B cell (primary cell): ENCODE results near the gene ATG16L1. TPM values are rescaled to one million over a fixed set of nuclear protein-coding genes. Genes with fewer than 3 reads are reported as not detected.

Source experiments
- ATAC-seq: fragments of 200-7000 bp; cut with Tn5 transposase; one replicate; pipeline ENCODE4 v1.10.0; 2021; ENCODE audit warnings: low read depth, mild to moderate bottlenecking, moderate number of reproducible peaks, moderate library complexity
- CTCF ChIA-PET: fragments of 350-600 bp; sonication (Branson Sonifier 250); formaldehyde crosslinking; loops from one replicate; lab custom pipeline; 2021; ENCODE audit warnings: antibody characterized with exemption, inconsistent platforms; lab: Charles Lee
- POLR2A ChIA-PET: fragments of 350-600 bp; sonication (Branson Sonifier 250); formaldehyde crosslinking; loops from one replicate; lab custom pipeline; 2021; ENCODE audit warnings: antibody characterized with exemption; lab: Charles Lee
- DNase-seq: peaks from one replicate; pipeline ENCODE4 v3.0.0; 2013
- H2AFZ ChIP-seq: 2 replicates; pipeline ENCODE4 v1.6.1; 2012; ENCODE audit warnings: mild to moderate bottlenecking, low read depth, low read length; ENCODE audit not compliant: insufficient read depth, poor library complexity, severe bottlenecking
- H3K27ac ChIP-seq, 2 donors: 1 replicate in 1 of 2; 2 replicates in 1 of 2; pipeline ENCODE4 v1.5.1; 2012 to 2013; ENCODE audit warnings: low read length in 2 of 2, mild to moderate bottlenecking in 2 of 2, moderate library complexity in 1 of 2
- H3K27me3 ChIP-seq, 4 experiments: fragments of 200-600 bp in 1 of 4; sonication (generic) in 1 of 4; replicated peaks in 1 of 4; 1 replicate in 2 of 4; 2 replicates in 2 of 4; pipeline versions ENCODE4 v1.6.1 to v1.7.0; 2013 to 2016; ENCODE audit warnings: low read length in 3 of 4, mild to moderate bottlenecking in 2 of 4, mixed read lengths in 1 of 4, moderate library complexity in 1 of 4; ENCODE audit not compliant: insufficient read depth in 4 of 4, control insufficient read depth in 3 of 4; ENCODE audit errors: control extremely low read depth in 1 of 4
- H3K36me3 ChIP-seq, 2 experiments: replicated peaks in 1 of 2; 1 replicate in 1 of 2; 2 replicates in 1 of 2; pipeline versions ENCODE4 v1.6.1 to v1.7.1; 2013; ENCODE audit warnings: low read length in 1 of 2; ENCODE audit not compliant: insufficient read depth in 2 of 2, control insufficient read depth in 1 of 2; ENCODE audit errors: control extremely low read depth in 1 of 2, extremely low read depth in 1 of 2
- H3K4me1 ChIP-seq, 2 donors: fragments of 200-600 bp in 1 of 2; sonication (generic) in 1 of 2; 1 replicate in 1 of 2; 2 replicates in 1 of 2; pipeline versions ENCODE4 v1.5.1 to v1.6.1; 2013 to 2017; ENCODE audit warnings: low read length in 2 of 2; ENCODE audit not compliant: control insufficient read depth in 2 of 2, insufficient read depth in 2 of 2
- H3K4me2 ChIP-seq: replicated peaks from 2 replicates; pipeline ENCODE3; 2012; ENCODE audit warnings: mild to moderate bottlenecking, low read depth, low read length; ENCODE audit not compliant: poor library complexity, severe bottlenecking
- H3K4me3 ChIP-seq, 5 experiments: fragments of 200-600 bp in 1 of 5; sonication (generic) in 1 of 5; 1 replicate in 3 of 5; 2 replicates in 2 of 5; pipeline versions ENCODE4 v1.5.1 to v1.7.0; 2011 to 2016; ENCODE audit warnings: low read length in 4 of 5, mild to moderate bottlenecking in 4 of 5, low read depth in 2 of 5, control low read depth in 1 of 5, moderate library complexity in 1 of 5; ENCODE audit not compliant: insufficient read depth in 1 of 5; ENCODE audit errors: control extremely low read depth in 1 of 5, extremely low read depth in 1 of 5
- H3K79me2 ChIP-seq: fragments of 200-600 bp; sonication (generic); one replicate; pipeline ENCODE4 v1.6.0; 2016; ENCODE audit warnings: low read length; ENCODE audit not compliant: control insufficient read depth, insufficient read depth
- H3K9ac ChIP-seq: fragments of 200-600 bp; sonication (generic); 2 replicates; pipeline ENCODE4 v1.6.1; 2017; ENCODE audit warnings: mild to moderate bottlenecking, low read length, moderate library complexity
- H3K9me3 ChIP-seq, 3 donors: one replicate each; pipeline versions ENCODE4 v1.6.1 to v1.7.1; 2013; ENCODE audit warnings: low read length in 2 of 3; ENCODE audit not compliant: control insufficient read depth in 2 of 3, insufficient read depth in 1 of 3; ENCODE audit errors: control extremely low read depth in 1 of 3
- H4K20me1 ChIP-seq: 2 replicates; pipeline ENCODE4 v1.6.0; 2012; ENCODE audit warnings: mild to moderate bottlenecking, low read length; ENCODE audit not compliant: insufficient read depth, control insufficient read depth, poor library complexity, severe bottlenecking
- H3K27ac Mint-ChIP-seq: one replicate; pipeline ENCODE4 v1.8.0; 2021; ENCODE audit warnings: mixed read lengths
- H3K27me3 Mint-ChIP-seq: one replicate; pipeline ENCODE4 v1.8.0; 2021; ENCODE audit warnings: mixed read lengths
- H3K4me1 Mint-ChIP-seq: one replicate; pipeline ENCODE4 v1.8.0; 2021; ENCODE audit warnings: mixed read lengths
- H3K4me3 Mint-ChIP-seq: one replicate; pipeline ENCODE4 v1.8.0; 2021; ENCODE audit warnings: mixed read lengths
- H3K9me3 Mint-ChIP-seq: one replicate; pipeline ENCODE4 v1.8.0; 2022; ENCODE audit warnings: mixed read lengths; ENCODE audit not compliant: insufficient read depth
- EZH2 ChIP-seq: IDR thresholded peaks from 2 replicates; pipeline ENCODE4 v1.6.1; 2012; ENCODE audit warnings: borderline replicate concordance, low read depth, mild to moderate bottlenecking, moderate library complexity, low read length; ENCODE audit not compliant: insufficient read depth, poor library complexity, severe bottlenecking
- WGBS: methylation state at CpG from one replicate; pipeline ENCODE4 v1.1.5; 2013; ENCODE audit warnings: missing lambda C conversion rate; ENCODE audit not compliant: insufficient coverage; 5-methylcytosine and 5-hydroxymethylcytosine counted together
- intact Hi-C: fragments of 100-400 bp; cut with micrococcal nuclease; formaldehyde crosslinking; loops from one replicate; pipeline ENCODE4 v1.10.0; 2022
- polyA plus RNA-seq: library from polyadenylated mRNA; depleted of rRNA; stranded (reverse); fragments of >200 nt; gene quantifications from 2 replicates; pipeline ENCODE4 v1.2.3, GENCODE V29; 2012
- total RNA-seq, 2 donors: library from RNA; stranded (reverse); fragments of 120-200 nt in 1 of 2; gene quantifications; 1 replicate in 1 of 2; 2 replicates in 1 of 2; pipeline versions ENCODE4 v1.2.3 to v1.2.4, GENCODE V29; 2013 to 2022
- TF ChIP-seq, protein P1 (sequence below): fragments of 200-600 bp; IDR thresholded peaks from one replicate; pipeline ENCODE4 v1.8.0; 2022; ENCODE audit warnings: antibody characterized with exemption, mild to moderate bottlenecking

The ATG16L1 gene
- total and polyA plus RNA-seq, 2 donors (not counting 1 experiment from before 2014, with no cell fraction given) = 25.7 to 69.9 TPM

DNA sequence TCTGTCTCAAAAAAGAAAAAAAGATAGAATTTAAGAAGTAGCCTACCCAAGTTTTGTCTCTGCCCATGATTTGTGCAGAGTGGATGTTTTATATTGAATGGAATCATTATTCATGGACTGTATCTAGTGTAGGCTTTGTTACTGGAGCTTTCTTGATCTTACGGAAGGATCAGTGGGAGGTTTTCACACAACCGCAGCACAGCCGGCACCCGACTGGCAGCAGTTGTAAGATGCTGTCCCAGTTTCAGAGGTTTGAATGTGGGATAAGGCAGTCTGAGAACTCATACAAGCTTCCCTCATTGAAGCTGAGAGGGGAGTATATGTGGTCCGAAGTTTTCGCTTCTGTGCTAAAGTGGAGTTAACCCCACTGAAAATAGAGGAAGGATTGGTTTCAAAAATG, 36.4 kb downstream of the ATG16L1 start:
- no peaks in the 10 kb centered on the region for H3K9me3 Mint-ChIP-seq
- Histone ChIP-seq H3K27ac (no peak overlapping the region), H3K9ac (no peak overlapping the region), H3K4me2 (no peak overlapping the region), H3K4me1 (no peaks in the 10 kb centered on the region), H2AFZ (no peak overlapping the region), H4K20me1 (peaks cover 8% of the 10 kb centered on the region), H3K79me2 (peaks cover 11% of the 10 kb centered on the region), H3K9me3 (no peaks in the 10 kb centered on the region), H3K4me3 (no peak overlapping the region), H3K27me3 (no peaks in the 10 kb centered on the region), H3K36me3 (peaks cover 12 to 76% of the 10 kb centered on the region in 2 experiments)
- peaks cover 3% of the 10 kb centered on the region for H3K4me1 Mint-ChIP-seq
- intact Hi-C loops = no loop called here
- ChIA-PET CTCF (interaction anchor here (0.5 to 1.6 kb wide), 4 partner anchors 20 to 116 kb away, joined by 3 read pairs; no protein-coding TSS in a partner anchor), POLR2A (no interaction called here)
- H3K27ac Mint-ChIP-seq = no peak overlapping the region
- ATAC-seq (no peak), DNase-seq (no peak)
- no peaks in the 10 kb centered on the region for H3K27me3 Mint-ChIP-seq
- TF ChIP-seq, protein P1, sequence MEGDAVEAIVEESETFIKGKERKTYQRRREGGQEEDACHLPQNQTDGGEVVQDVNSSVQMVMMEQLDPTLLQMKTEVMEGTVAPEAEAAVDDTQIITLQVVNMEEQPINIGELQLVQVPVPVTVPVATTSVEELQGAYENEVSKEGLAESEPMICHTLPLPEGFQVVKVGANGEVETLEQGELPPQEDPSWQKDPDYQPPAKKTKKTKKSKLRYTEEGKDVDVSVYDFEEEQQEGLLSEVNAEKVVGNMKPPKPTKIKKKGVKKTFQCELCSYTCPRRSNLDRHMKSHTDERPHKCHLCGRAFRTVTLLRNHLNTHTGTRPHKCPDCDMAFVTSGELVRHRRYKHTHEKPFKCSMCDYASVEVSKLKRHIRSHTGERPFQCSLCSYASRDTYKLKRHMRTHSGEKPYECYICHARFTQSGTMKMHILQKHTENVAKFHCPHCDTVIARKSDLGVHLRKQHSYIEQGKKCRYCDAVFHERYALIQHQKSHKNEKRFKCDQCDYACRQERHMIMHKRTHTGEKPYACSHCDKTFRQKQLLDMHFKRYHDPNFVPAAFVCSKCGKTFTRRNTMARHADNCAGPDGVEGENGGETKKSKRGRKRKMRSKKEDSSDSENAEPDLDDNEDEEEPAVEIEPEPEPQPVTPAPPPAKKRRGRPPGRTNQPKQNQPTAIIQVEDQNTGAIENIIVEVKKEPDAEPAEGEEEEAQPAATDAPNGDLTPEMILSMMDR = no peak
- TF ChIP-seq EZH2 = no peak
- H3K4me3 Mint-ChIP-seq = no peak overlapping the region
- 100% methylated on average over 1 of the region's 6 CpGs for WGBS

DNA sequence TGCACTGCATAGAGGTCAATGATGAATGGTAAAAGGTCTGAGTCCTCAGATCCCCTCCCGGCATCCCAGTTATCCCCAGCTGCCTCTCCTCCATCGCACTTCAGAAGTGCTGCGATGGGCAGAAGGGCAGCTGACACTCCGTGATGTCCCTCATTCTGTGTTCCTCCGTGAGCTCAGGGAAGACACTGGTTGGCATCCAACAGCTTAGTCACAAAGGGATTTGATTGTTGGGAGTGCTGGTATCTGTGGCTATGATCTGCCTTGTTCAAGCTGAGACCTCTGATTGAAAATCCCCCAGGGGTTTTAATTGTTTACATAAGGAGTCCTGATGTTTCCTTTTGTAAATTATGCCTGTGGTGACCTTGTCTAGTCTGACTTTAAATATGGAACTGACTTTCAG, 37.2 kb downstream of the ATG16L1 start:
- no peaks in the 10 kb centered on the region for H3K4me1 ChIP-seq
- 100% methylated on average over 5 of the region's 5 CpGs for WGBS
- no peak overlapping the region for H3K4me2 ChIP-seq
- H3K9me3 ChIP-seq = no peaks in the 10 kb centered on the region
- no peak for DNase-seq
- no peak overlapping the region for H3K4me3 ChIP-seq
- Mint-ChIP-seq H3K4me3 (no peak overlapping the region), H3K27ac (no peak overlapping the region), H3K4me1 (peaks cover 3% of the 10 kb centered on the region), H3K9me3 (no peaks in the 10 kb centered on the region), H3K27me3 (no peaks in the 10 kb centered on the region)
- no peak overlapping the region for H3K9ac ChIP-seq
- intact Hi-C loops = no loop called here
- peaks cover 15 to 77% of the 10 kb centered on the region in 2 experiments for H3K36me3 ChIP-seq
- no peak overlapping the region for H2AFZ ChIP-seq
- H3K79me2 ChIP-seq = peaks cover 10% of the 10 kb centered on the region
- POLR2A ChIA-PET = no interaction called here
- TF ChIP-seq, protein P1 = no peak
- no peak for TF ChIP-seq EZH2
- H3K27ac ChIP-seq = no peak overlapping the region
- CTCF ChIA-PET = interaction anchor here (1.3 kb wide), 1 partner anchor 42 kb away, joined by 3 read pairs; no protein-coding TSS in a partner anchor
- ATAC-seq = no peak
- no peaks in the 10 kb centered on the region for H3K27me3 ChIP-seq
- H4K20me1 ChIP-seq = peaks cover 8% of the 10 kb centered on the region
